ENCODE measurements around the gene APOM. TPM values are rescaled to one million over a fixed set of nuclear protein-coding genes. Genes with fewer than 3 reads are reported as not detected.

Gene APOM
- total RNA-seq, 4 donors from 2014 or later, result 0.62 to 7.4 (median 3.2) TPM

GRCh38 chr6:31643818-31644454 lies 11.8 kb upstream of the APOM start:
- H3K27ac ChIP-seq, result no peak overlapping the region
- 40% methylated on average over 1 of the region's 17 CpGs; no CpG with 5 or more reads in 1 of the 2 donors for WGBS, 2 donors (ENCODE audit: low coverage in 1 of 2)
- no peak for TF ChIP-seq POLR2AphosphoS5 (IDR thresholded peaks at IDR 0.05)
- TF ChIP-seq CTCF (IDR thresholded peaks at IDR 0.05), result no peak
- no peak for TF ChIP-seq EP300 (IDR thresholded peaks at IDR 0.05)
- no peaks in the 10 kb centered on the region for H3K27me3 ChIP-seq
- peaks cover 0 to 1% (median 0%) of the 10 kb centered on the region in 3 donors for H3K4me1 ChIP-seq
- peaks cover 0 to 100% of the 10 kb centered on the region in 2 donors for H3K36me3 ChIP-seq
- no peak for ATAC-seq
- H3K4me3 ChIP-seq, result no peak overlapping the region
- no peaks in the 10 kb centered on the region for H3K9me3 ChIP-seq

GRCh38 chr6:31645325-31645724 lies 10.4 kb upstream of the APOM start:
- no peak for ATAC-seq
- Histone ChIP-seq H3K27me3 (no peaks in the 10 kb centered on the region), H3K4me3 (no peak overlapping the region), H3K36me3 (peaks cover 0 to 99% of the 10 kb centered on the region in 2 donors), H3K27ac (no peak overlapping the region), H3K9me3 (no peaks in the 10 kb centered on the region), H3K4me1 (peaks cover 0 to 15% (median 0%) of the 10 kb centered on the region in 3 donors)
- 90 to 93% methylated on average over 2 to 5 of the region's 9 CpGs for WGBS, 2 donors (ENCODE audit: low coverage in 1 of 2)
- TF ChIP-seq POLR2AphosphoS5 (IDR thresholded peaks at IDR 0.05) (no peak), CTCF (IDR thresholded peaks at IDR 0.05) (no peak), EP300 (IDR thresholded peaks at IDR 0.05) (no peak), POLR2A (IDR thresholded peaks at IDR 0.05) (no peak)

- Histone ChIP-seq H3K9me3 (no peaks in the 10 kb centered on the region), H3K4me3 (peak overlapping the region; percentile 52 to 83), H3K27me3 (no peaks in the 10 kb centered on the region), H3K4me1 (peaks cover 0 to 57% (median 16%) of the 10 kb centered on the region in 3 donors), H3K36me3 (peaks cover 0 to 54% of the 10 kb centered on the region in 2 donors), H3K27ac (peak overlapping the region; percentile 84 to 99 (median 97))
- peak; percentile 75 for ATAC-seq
- peak; percentile 26 for TF ChIP-seq POLR2AphosphoS5 (IDR thresholded peaks at IDR 0.05)
- no peak for TF ChIP-seq EP300 (IDR thresholded peaks at IDR 0.05)
- 2 to 5% methylated on average over 14 to 16 of the region's 29 CpGs for WGBS, 2 donors (ENCODE audit: low coverage in 1 of 2)
Observed at GRCh38 chr6:31651602-31652191, 4.0 kb upstream of the APOM start.

GRCh38 chr6:31652925-31653724 lies 2.6 kb upstream of the APOM start:
- H3K4me3 ChIP-seq, result peak overlapping the region; percentile 52 to 83
- WGBS, 2 donors (ENCODE audit: low coverage in 1 of 2), result 11 to 12% methylated on average over 25 to 27 of the region's 37 CpGs
- H3K36me3 ChIP-seq, result peaks cover 0 to 54% of the 10 kb centered on the region in 2 donors
- peaks cover 0 to 71% (median 18%) of the 10 kb centered on the region in 3 donors for H3K4me1 ChIP-seq
- H3K27ac ChIP-seq, result peak overlapping the region; percentile 84 to 99 (median 97)
- H3K27me3 ChIP-seq, result no peaks in the 10 kb centered on the region
- H3K9me3 ChIP-seq, result no peaks in the 10 kb centered on the region
- TF ChIP-seq POLR2AphosphoS5 (IDR thresholded peaks at IDR 0.05), result no peak
- TF ChIP-seq CTCF (IDR thresholded peaks at IDR 0.05), result peak in 1 of 4 experiments; percentile 25
- no peak for TF ChIP-seq POLR2A (IDR thresholded peaks at IDR 0.05)
- ATAC-seq, result peak; percentile 80

- no peak overlapping the region for H3K27ac ChIP-seq
- H3K4me3 ChIP-seq, result no peak overlapping the region
- ATAC-seq, result no peak
- H3K36me3 ChIP-seq, result peaks cover 0 to 42% of the 10 kb centered on the region in 2 donors
- no peaks in the 10 kb centered on the region for H3K27me3 ChIP-seq
- TF ChIP-seq POLR2A (IDR thresholded peaks at IDR 0.05), result no peak
- TF ChIP-seq EP300 (IDR thresholded peaks at IDR 0.05), result no peak
- no peak for TF ChIP-seq POLR2AphosphoS5 (IDR thresholded peaks at IDR 0.05)
- TF ChIP-seq CTCF (IDR thresholded peaks at IDR 0.05), result no peak
- H3K4me1 ChIP-seq, result peaks cover 8 to 78% (median 35%) of the 10 kb centered on the region in 3 donors
- WGBS, 2 donors (ENCODE audit: low coverage in 1 of 2), result 90 to 92% methylated on average over 7 of the region's 8 CpGs
- H3K9me3 ChIP-seq, result no peaks in the 10 kb centered on the region
Observed at GRCh38 chr6:31654574-31655348, 933 bp upstream of the APOM start.

Data from gastroesophageal sphincter (tissue), 4 donors.